Parathyroid adenoma (tissue), 2 donors: Measurements from ENCODE around the gene MYO3B.

Source experiments
- H2AFZ ChIP-seq: fragments of 300-600 bp; sonication (generic); one replicate; pipeline ENCODE4 v1.7.0; 2017; ENCODE audit warnings: antibody characterized with exemption, mild to moderate bottlenecking
- H3K27ac ChIP-seq: fragments of 300-600 bp; sonication (generic); one replicate; pipeline ENCODE4 v1.7.0; 2017
- H3K27me3 ChIP-seq: fragments of 300-600 bp; sonication (generic); one replicate; pipeline ENCODE4 v1.7.0; 2017; ENCODE audit warnings: low read length; ENCODE audit not compliant: control insufficient read depth, insufficient read depth
- H3K36me3 ChIP-seq: fragments of 300-600 bp; sonication (generic); one replicate; pipeline ENCODE4 v1.7.0; 2017; ENCODE audit warnings: low read length; ENCODE audit not compliant: control insufficient read depth, insufficient read depth
- H3K4me1 ChIP-seq: fragments of 300-600 bp; sonication (generic); one replicate; pipeline ENCODE4 v1.7.0; 2017; ENCODE audit warnings: control low read depth
- H3K4me2 ChIP-seq: fragments of 300-600 bp; sonication (generic); one replicate; pipeline ENCODE4 v1.7.0; 2017; ENCODE audit warnings: low read length
- H3K4me3 ChIP-seq: fragments of 300-600 bp; sonication (generic); one replicate; pipeline ENCODE4 v1.7.0; 2017; ENCODE audit warnings: low read depth, low read length
- H3K79me2 ChIP-seq: fragments of 300-600 bp; sonication (generic); one replicate; pipeline ENCODE4 v1.7.0; 2017; ENCODE audit warnings: control low read depth
- H3K9ac ChIP-seq: fragments of 300-600 bp; sonication (generic); one replicate; pipeline ENCODE4 v1.7.0; 2017; ENCODE audit warnings: mild to moderate bottlenecking
- H3K9me3 ChIP-seq: fragments of 300-600 bp; sonication (generic); one replicate; pipeline ENCODE4 v1.7.0; 2017; ENCODE audit warnings: low read length; ENCODE audit not compliant: control insufficient read depth
- TF ChIP-seq, protein P1 (sequence below): fragments of 300-600 bp; sonication (generic); IDR thresholded peaks from one replicate; pipeline ENCODE4 v1.7.0; 2017; ENCODE audit warnings: antibody characterized with exemption, mild to moderate bottlenecking
- donor health status: primary hyperparathyroidism.

Gene MYO3B

DNA sequence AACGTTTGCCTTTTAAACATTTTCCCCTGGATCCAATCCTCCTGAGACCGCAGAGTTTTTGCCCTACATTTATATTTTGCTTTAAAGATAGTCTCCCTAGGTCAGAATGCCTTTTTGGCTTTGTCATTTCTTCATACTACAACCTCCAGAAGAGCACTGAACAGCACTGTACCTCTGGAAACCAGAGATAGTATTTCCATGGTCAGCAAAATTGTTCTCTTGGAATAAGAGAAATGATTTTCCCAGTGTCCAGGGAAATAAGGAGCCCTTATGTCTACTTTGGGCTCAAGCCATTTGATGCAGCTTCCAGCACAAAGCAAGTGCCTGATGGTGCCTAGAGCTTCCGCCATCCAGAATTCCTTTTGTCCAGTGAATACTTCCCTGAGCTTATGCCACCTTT is 461.7 kb downstream of the MYO3B start:
- Histone ChIP-seq H3K4me1 (no peaks in the 10 kb centered on the region), H3K79me2 (no peaks in the 10 kb centered on the region), H3K4me3 (no peak overlapping the region), H3K27me3 (no peaks in the 10 kb centered on the region), H3K27ac (no peak overlapping the region), H3K9ac (no peak overlapping the region), H3K4me2 (no peak overlapping the region), H3K36me3 (no peaks in the 10 kb centered on the region), H2AFZ (no peak overlapping the region), H3K9me3 (no peaks in the 10 kb centered on the region)
- TF ChIP-seq, protein P1, sequence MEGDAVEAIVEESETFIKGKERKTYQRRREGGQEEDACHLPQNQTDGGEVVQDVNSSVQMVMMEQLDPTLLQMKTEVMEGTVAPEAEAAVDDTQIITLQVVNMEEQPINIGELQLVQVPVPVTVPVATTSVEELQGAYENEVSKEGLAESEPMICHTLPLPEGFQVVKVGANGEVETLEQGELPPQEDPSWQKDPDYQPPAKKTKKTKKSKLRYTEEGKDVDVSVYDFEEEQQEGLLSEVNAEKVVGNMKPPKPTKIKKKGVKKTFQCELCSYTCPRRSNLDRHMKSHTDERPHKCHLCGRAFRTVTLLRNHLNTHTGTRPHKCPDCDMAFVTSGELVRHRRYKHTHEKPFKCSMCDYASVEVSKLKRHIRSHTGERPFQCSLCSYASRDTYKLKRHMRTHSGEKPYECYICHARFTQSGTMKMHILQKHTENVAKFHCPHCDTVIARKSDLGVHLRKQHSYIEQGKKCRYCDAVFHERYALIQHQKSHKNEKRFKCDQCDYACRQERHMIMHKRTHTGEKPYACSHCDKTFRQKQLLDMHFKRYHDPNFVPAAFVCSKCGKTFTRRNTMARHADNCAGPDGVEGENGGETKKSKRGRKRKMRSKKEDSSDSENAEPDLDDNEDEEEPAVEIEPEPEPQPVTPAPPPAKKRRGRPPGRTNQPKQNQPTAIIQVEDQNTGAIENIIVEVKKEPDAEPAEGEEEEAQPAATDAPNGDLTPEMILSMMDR, result no peak

DNA sequence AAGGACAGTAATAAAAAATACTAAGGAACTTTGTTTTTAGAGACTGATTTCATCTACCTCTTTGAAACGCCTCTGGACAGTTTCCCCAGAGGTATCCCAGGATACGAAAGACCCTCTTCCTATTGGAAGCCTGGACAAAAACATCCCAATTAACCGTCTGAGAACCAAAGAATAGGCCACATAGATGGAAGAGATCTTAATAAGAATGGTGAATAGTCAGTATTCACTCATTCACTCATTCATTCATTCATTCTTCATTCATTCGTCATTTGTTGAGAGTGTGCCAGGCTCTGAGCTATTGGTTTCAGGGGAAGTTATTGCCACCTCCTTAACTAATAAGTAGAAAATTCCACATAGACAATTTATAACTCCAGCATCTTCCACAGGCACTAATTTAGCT is 464.0 kb downstream of the MYO3B start:
- H3K4me2 ChIP-seq, result no peak overlapping the region
- TF ChIP-seq, protein P1, result no peak
- no peaks in the 10 kb centered on the region for H3K79me2 ChIP-seq
- no peak overlapping the region for H2AFZ ChIP-seq
- H3K36me3 ChIP-seq, result no peaks in the 10 kb centered on the region
- H3K9me3 ChIP-seq, result no peaks in the 10 kb centered on the region
- no peaks in the 10 kb centered on the region for H3K27me3 ChIP-seq
- H3K9ac ChIP-seq, result no peak overlapping the region
- no peak overlapping the region for H3K27ac ChIP-seq
- H3K4me1 ChIP-seq, result no peaks in the 10 kb centered on the region
- H3K4me3 ChIP-seq, result no peak overlapping the region

DNA sequence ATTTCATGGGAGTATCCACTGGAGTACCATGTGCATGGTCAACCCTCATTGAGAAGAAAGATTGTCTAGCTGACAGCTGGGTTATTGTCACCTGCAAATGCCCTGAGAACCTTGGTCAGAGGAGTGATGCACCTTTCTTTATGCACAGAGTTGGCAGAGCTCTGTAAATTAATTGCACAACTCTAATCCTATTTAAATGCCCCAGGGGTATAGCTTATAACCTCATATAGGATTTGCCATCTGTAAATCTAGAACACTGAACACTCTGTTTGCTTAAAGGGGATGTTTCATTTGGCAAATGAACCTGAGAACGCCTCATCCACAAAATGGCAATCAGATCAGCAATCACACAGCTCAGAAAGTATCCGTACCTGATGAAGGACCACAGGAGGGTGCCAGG is 465.4 kb downstream of the MYO3B start:
- Histone ChIP-seq H2AFZ (no peak overlapping the region), H3K4me2 (no peak overlapping the region)
- TF ChIP-seq, protein P1, result no peak

DNA sequence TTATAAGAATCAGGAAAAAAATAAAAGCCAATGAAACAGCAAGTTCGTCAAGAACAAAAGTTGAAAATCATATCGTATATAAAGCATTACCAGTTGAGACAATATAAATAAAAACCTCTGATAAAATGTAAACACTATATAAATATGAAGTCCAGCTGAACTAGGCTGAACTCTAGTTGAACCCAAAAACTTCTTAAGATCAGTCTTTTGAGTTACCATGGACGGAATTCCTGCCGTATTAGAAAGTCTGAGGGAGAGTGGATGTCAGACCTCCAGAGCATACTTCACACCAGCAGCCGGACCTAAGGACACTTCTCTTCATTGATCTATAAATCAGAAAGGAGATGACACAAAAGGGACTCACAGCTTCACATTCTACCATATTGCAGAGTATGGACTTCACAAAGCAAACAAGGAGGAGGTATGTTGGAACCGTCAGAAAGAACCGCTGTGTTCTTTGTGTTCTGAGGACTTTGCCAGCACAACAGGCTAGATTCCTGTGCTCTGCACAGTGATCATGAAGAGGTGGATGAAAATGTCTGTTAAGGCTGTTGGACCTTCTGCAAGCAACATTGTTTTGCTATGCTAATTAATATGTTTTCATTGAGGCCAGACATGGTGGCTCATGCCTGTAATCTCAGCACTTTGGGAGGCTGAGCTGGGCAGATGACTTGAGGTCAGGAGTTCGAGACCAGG is 469.9 kb downstream of the MYO3B start:
- Histone ChIP-seq H3K79me2 (no peaks in the 10 kb centered on the region), H3K4me1 (no peaks in the 10 kb centered on the region), H3K4me3 (no peak overlapping the region), H3K9me3 (no peaks in the 10 kb centered on the region), H3K36me3 (no peaks in the 10 kb centered on the region), H3K4me2 (no peak overlapping the region), H3K27me3 (no peaks in the 10 kb centered on the region), H2AFZ (no peak overlapping the region), H3K27ac (no peak overlapping the region), H3K9ac (no peak overlapping the region)
- TF ChIP-seq, protein P1, result no peak

More for the DNA sequence above, 465.4 kb downstream of the MYO3B start:
- Histone ChIP-seq H3K9ac (no peak overlapping the region), H3K36me3 (no peaks in the 10 kb centered on the region), H3K4me3 (no peak overlapping the region), H3K4me1 (no peaks in the 10 kb centered on the region), H3K9me3 (no peaks in the 10 kb centered on the region), H3K27ac (no peak overlapping the region), H3K79me2 (no peaks in the 10 kb centered on the region), H3K27me3 (no peaks in the 10 kb centered on the region)
